BLaER1 treated with 17β-estradiol and CSF1 and Interleukin-3, amounts not matched to agents 10 nM and 100 nM (cell line): ENCODE data around the gene EMILIN2.

Experiments
- H3K27ac ChIP-seq, 11 experiments: shearing (Covaris generic); formaldehyde crosslinking; 2 replicates each; pipeline ENCODE4 v1.8.1; 2022
- H3K27me3 ChIP-seq, 11 experiments: shearing (Covaris generic); formaldehyde crosslinking; 2 replicates each; pipeline ENCODE4 v1.8.1; 2022
- H3K36me3 ChIP-seq, 11 experiments: shearing (Covaris generic); formaldehyde crosslinking; 2 replicates each; pipeline ENCODE4 v1.8.1; 2022
- H3K4me1 ChIP-seq, 10 experiments: shearing (Covaris generic); formaldehyde crosslinking; 2 replicates each; pipeline ENCODE4 v1.8.1; 2022
- H3K4me2 ChIP-seq, 11 experiments: shearing (Covaris generic); formaldehyde crosslinking; 2 replicates each; pipeline ENCODE4 v1.8.1; 2022
- H3K4me3 ChIP-seq, 10 experiments: shearing (Covaris generic); formaldehyde crosslinking; 2 replicates each; pipeline ENCODE4 v1.8.1; 2022
- H3K9ac ChIP-seq, 11 experiments: shearing (Covaris generic); formaldehyde crosslinking; 2 replicates each; pipeline ENCODE4 v1.8.1; 2022
- H3K9me3 ChIP-seq, 11 experiments: shearing (Covaris generic); formaldehyde crosslinking; replicated peaks in 1 of 11; 2 replicates each; pipeline ENCODE4 v1.8.1; 2022
- H4K20me1 ChIP-seq, 11 experiments: shearing (Covaris generic); formaldehyde crosslinking; 2 replicates each; pipeline ENCODE4 v1.8.1; 2022
- Cebpa-rat ChIP-seq, 11 experiments: shearing (Covaris generic); IDR thresholded peaks; 2 replicates each; pipeline ENCODE4 v1.8.1; 2022

EMILIN2 gene

DNA sequence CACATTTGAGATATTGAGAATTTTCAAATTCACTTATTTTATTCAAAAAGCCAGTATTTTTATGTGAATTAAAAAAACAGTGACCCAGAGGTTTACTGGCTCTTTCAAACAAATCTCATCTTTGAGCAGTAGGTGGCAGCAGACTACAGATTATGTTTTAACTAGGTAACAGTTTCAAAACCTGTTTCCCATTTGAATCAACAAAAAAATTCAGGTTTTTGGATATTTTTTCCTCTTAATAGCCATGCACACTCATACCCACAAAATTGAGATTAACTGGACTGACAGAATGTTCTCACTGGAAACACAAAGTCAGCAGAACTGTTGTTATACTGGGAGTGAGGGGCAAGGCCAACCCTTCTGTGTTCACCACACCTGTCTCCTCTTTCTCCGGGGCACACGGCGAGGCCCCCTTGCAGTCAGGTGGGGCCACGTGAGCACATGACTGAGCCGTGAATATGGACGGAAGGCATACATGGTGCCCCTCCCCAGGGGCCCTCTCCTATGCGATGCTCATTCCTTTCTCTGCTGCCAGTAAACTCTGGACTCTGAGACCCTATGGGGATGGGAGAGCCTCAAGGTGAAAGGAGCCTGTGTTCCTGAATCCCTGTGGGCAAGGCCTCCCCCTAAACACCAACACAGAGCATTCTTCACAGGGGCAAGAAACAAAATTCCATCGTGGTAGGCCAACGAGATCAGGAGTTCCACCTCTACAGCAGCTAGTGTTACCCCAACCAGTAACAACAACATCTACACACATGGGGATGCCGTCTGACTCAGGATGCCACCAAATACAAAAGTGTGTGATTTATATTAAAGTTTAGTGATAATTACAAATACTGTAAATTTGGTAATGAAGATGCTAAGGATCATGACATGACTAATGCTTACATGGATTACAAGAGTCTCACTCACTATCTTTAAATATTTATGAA lies 85.7 kb downstream of the EMILIN2 start:
- no peak for TF ChIP-seq Cebpa-rat (IDR thresholded peaks at IDR 0.05)
- H3K9ac ChIP-seq: peak overlapping the region in 3 of 11 experiments; percentile 15 to 34 (median 27); a peak in 2 of 22 replicates
- peak overlapping the region in 4 of 11 experiments; percentile 6 to 21 (median 17); a peak in 4 of 22 replicates for H3K4me2 ChIP-seq
- peak overlapping the region in 6 of 11 experiments; percentile 10 to 53 (median 22); a peak in 8 of 22 replicates for H3K27ac ChIP-seq
- H3K27me3 ChIP-seq: no peaks in the 10 kb centered on the region
- H3K4me1 ChIP-seq: peaks cover 0 to 19% (median 8%) of the 10 kb centered on the region in 10 experiments; a peak in 15 of 20 replicates
- H3K36me3 ChIP-seq: peaks cover 88 to 100% (median 96%) of the 10 kb centered on the region in 11 experiments
- no peak overlapping the region for H3K4me3 ChIP-seq
- H3K9me3 ChIP-seq: no peaks in the 10 kb centered on the region
- peaks cover 0 to 18% (median 0%) of the 10 kb centered on the region in 11 experiments; a peak in 4 of 22 replicates for H4K20me1 ChIP-seq

DNA sequence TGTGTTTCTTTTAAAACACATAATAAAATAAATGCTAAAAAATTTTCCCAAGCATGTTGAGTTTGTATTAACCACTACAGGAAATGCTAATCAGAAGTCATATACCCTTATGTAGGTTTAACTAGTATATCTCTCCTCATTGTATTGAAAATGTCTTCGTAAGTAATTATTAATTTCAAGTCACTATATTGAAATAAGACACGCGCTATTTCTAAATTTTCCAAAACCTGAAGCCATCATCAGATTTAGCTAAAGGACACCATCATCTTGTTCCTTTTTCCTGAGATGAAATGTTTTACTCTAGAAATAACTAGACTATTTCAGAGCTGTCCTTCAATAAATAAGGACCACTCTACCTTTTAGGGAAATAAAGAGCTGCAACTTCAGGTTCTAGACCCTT lies 87.2 kb downstream of the EMILIN2 start:
- H3K36me3 ChIP-seq: peaks cover 89 to 100% (median 96%) of the 10 kb centered on the region in 11 experiments

DNA sequence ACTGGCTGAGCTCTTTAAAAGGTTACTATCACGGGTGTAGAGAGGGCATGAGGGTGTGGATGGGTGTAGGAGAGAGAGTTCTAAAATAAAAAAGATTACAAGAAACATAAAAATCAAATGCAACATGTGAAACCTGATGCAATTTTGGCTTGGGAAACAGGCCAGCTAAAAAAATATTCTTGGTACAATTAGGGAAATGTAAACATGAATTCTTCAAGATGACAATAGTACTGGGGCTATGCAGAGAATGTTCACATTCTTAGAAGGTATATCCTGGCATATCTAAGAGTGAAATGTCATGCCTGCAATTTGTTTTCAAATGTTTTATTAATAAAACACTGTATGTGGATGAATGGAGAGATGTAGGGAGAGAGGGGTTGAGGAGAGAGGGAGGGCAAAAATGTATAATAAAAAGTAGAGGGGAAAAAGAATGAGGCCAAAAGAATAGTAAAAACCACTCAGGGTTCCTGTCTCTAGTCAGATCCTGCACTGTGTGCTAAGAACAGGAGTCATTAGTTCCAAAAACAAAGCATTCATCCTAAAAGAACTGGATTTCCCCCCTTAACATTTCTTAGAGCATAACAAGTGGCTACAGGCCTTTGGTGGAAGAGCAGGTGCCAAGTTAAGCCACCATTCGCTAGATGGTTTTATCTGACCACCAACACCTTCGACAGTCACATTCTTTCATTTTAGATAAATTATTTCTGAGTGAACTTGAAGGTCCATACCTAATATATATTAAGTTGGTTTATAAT lies 88.8 kb downstream of the EMILIN2 start:
- H3K27me3 ChIP-seq: no peaks in the 10 kb centered on the region
- H3K4me1 ChIP-seq: peaks cover 0 to 19% (median 8%) of the 10 kb centered on the region in 10 experiments; a peak in 15 of 20 replicates
- H3K4me3 ChIP-seq: no peak overlapping the region
- H3K9ac ChIP-seq: peak overlapping the region in 2 of 11 experiments; percentile 11 to 14; a peak in 1 of 22 replicates
- no peak for TF ChIP-seq Cebpa-rat (IDR thresholded peaks at IDR 0.05)
- no peak overlapping the region for H3K27ac ChIP-seq
- peaks cover 89 to 100% (median 96%) of the 10 kb centered on the region in 11 experiments for H3K36me3 ChIP-seq
- H3K4me2 ChIP-seq: no peak overlapping the region
- no peaks in the 10 kb centered on the region for H3K9me3 ChIP-seq
- H4K20me1 ChIP-seq: peaks cover 0 to 16% (median 0%) of the 10 kb centered on the region in 11 experiments; a peak in 4 of 22 replicates

More for the DNA sequence above, 87.2 kb downstream of the EMILIN2 start:
- Histone ChIP-seq H3K4me1 (peaks cover 0 to 19% (median 8%) of the 10 kb centered on the region in 10 experiments; a peak in 15 of 20 replicates), H3K27ac (no peak overlapping the region), H3K4me3 (no peak overlapping the region), H3K9ac (peak overlapping the region in 1 of 11 experiments; percentile 25; a peak in 1 of 22 replicates), H4K20me1 (peaks cover 0 to 16% (median 0%) of the 10 kb centered on the region in 11 experiments; a peak in 4 of 22 replicates), H3K4me2 (peak overlapping the region in 2 of 11 experiments; percentile 31 to 46; a peak in 3 of 22 replicates), H3K9me3 (no peaks in the 10 kb centered on the region), H3K27me3 (no peaks in the 10 kb centered on the region)
- TF ChIP-seq Cebpa-rat (IDR thresholded peaks at IDR 0.05): no peak

DNA sequence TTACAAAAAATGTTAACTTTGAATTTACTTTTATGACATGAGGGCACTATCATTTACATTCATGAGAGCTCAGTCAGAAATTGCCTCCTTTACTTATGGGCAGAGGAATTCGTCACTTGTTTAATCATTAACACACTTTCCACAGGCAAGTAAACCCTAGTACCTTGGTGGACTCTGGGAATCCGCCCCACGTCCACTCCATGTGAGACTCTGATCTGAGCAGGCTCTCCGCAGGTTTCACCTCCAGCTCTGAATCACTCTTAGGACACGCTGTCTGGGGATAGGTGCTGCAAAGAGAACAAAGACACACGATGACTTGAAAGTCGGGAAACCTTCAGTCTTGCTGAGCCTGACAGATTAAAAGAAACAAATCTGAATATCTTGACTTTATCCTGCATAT lies 92.5 kb downstream of the EMILIN2 start:
- no peak for TF ChIP-seq Cebpa-rat (IDR thresholded peaks at IDR 0.05)
- no peak overlapping the region for H3K9ac ChIP-seq
- H3K4me3 ChIP-seq: no peak overlapping the region
- H4K20me1 ChIP-seq: peaks cover 0 to 13% (median 0%) of the 10 kb centered on the region in 11 experiments; a peak in 2 of 22 replicates
- H3K27me3 ChIP-seq: no peaks in the 10 kb centered on the region
- no peak overlapping the region for H3K27ac ChIP-seq
- H3K9me3 ChIP-seq: no peaks in the 10 kb centered on the region
- H3K4me2 ChIP-seq: no peak overlapping the region
- H3K36me3 ChIP-seq: peaks cover 63 to 89% (median 80%) of the 10 kb centered on the region in 11 experiments
- H3K4me1 ChIP-seq: no peaks in the 10 kb centered on the region; a peak in 1 of 20 replicates

DNA sequence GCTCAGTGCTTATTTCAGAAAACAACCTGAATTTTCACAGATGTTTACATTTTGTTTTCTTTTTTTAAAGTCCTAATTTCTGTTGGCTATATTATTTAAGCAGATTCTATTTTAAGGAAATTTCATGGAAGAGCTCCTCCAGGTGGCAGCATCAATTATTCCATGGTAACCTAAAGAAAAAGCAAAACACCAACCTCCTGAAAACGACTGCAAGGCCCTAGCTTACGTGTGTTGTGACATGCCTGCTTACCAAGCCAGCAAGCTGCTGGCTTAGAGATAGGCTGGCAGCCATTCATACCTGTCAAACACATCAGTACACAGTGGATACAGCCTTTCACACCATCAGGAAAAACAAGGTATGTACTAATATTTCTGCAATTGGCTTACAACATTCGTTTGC lies 101.2 kb downstream of the EMILIN2 start:
- no peak overlapping the region for H3K27ac ChIP-seq
- H3K27me3 ChIP-seq: no peaks in the 10 kb centered on the region
- no peak for TF ChIP-seq Cebpa-rat (IDR thresholded peaks at IDR 0.05)

DNA sequence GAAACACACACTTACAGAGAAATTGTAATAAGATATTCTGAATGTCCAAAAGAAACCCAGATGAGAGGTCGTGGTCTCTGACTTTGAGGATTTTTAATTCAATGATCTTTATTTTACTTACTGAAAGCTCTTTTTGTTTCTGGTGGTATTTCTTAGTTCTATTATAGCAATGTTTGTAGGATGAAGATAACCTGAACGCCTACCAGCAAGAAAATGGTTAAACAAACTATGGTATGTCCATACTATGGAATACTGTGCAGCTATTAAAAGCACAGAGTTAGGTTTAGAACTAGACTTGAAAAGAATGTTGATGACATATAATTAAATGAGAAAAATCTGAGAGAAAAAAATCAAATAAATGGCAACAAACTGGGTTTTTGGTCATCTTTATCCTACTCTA lies 105.8 kb downstream of the EMILIN2 start:
- Histone ChIP-seq H3K9ac (no peak overlapping the region), H3K4me3 (no peak overlapping the region), H3K27ac (no peak overlapping the region), H3K4me2 (no peak overlapping the region), H3K27me3 (no peaks in the 10 kb centered on the region), H3K36me3 (peaks cover 86 to 100% (median 98%) of the 10 kb centered on the region in 11 experiments), H4K20me1 (no peaks in the 10 kb centered on the region), H3K4me1 (peaks cover 9 to 36% (median 20%) of the 10 kb centered on the region in 10 experiments), H3K9me3 (0 out of 22 replicates have a peak, but pooled peaks cover 0 to 4% (median 0%) of the 10 kb centered on the region in 11 experiments)
- TF ChIP-seq Cebpa-rat (IDR thresholded peaks at IDR 0.05): no peak

More for the DNA sequence above, 101.2 kb downstream of the EMILIN2 start:
- Histone ChIP-seq H3K4me2 (no peak overlapping the region), H4K20me1 (no peaks in the 10 kb centered on the region; a peak in 1 of 22 replicates), H3K9ac (no peak overlapping the region), H3K9me3 (no peaks in the 10 kb centered on the region), H3K4me3 (no peak overlapping the region), H3K36me3 (peaks cover 70 to 87% (median 76%) of the 10 kb centered on the region in 11 experiments), H3K4me1 (peaks cover 0 to 15% (median 0%) of the 10 kb centered on the region in 10 experiments; a peak in 2 of 20 replicates)

DNA sequence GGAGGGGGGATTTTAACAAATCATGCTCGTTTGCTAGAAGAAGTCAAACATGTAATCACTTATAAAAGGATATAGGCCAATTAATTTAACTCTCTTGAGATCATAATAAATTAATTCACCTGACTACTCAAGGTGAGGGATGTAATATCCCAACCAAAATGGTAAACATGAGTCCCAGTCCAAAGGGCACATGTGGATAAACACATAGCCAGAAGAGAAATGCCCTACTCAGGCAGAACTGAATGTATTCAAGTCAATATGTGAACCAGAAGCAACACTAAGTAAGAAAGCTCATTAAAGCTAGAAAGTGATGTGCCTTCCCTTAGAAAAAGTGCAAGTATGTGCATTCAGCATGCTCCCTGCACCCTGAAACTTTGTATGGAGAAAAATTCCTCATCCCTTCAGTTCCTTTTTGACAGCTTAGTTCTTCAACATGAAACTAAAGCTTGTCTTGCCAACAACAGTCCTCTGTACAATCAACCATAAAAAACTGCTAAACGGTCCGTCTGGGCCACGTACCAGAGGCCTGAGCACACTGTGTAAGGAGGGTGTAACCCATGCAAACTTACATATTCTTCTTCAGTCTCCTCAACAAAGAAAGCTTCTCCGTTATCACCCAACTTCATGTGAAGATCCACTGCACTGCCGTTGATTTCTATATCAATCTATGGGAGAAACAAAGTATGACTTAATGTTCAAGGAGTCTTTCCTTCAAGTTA lies 107.3 kb downstream of the EMILIN2 start:
- no peaks in the 10 kb centered on the region for H4K20me1 ChIP-seq
- peaks cover 24 to 51% (median 35%) of the 10 kb centered on the region in 10 experiments for H3K4me1 ChIP-seq
- 0 out of 22 replicates have a peak, but pooled peaks cover 0 to 4% (median 0%) of the 10 kb centered on the region in 11 experiments for H3K9me3 ChIP-seq
- no peaks in the 10 kb centered on the region for H3K27me3 ChIP-seq
- H3K36me3 ChIP-seq: peaks cover 72 to 87% (median 83%) of the 10 kb centered on the region in 11 experiments
- H3K27ac ChIP-seq: no peak overlapping the region; a peak in 1 of 22 replicates
- H3K4me3 ChIP-seq: no peak overlapping the region
- H3K9ac ChIP-seq: no peak overlapping the region
- TF ChIP-seq Cebpa-rat (IDR thresholded peaks at IDR 0.05): no peak
- no peak overlapping the region for H3K4me2 ChIP-seq
